ENCODE measurements around the gene CYP46A1.

CYP46A1 gene

DNA sequence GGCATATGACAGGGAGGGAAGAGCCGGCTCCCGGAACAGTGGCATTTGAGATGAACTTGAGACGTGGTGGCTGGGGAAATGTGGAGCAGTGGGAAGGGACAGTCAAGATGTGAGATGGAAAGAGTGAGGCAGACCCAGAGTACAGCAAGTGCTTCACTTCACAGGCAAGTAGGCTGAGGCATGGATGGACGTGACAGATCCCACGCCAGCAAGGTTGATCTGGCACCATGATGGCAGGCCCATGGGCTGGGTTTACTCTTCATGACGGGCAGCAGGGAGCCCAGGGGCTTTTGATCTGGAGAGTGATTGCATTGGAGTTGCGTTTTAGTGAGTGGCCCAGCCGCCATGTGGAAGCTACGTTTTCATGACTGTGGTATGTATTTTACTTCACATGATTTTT lies 91.3 kb downstream of the CYP46A1 start:
- TF ChIP-seq, protein P1, sequence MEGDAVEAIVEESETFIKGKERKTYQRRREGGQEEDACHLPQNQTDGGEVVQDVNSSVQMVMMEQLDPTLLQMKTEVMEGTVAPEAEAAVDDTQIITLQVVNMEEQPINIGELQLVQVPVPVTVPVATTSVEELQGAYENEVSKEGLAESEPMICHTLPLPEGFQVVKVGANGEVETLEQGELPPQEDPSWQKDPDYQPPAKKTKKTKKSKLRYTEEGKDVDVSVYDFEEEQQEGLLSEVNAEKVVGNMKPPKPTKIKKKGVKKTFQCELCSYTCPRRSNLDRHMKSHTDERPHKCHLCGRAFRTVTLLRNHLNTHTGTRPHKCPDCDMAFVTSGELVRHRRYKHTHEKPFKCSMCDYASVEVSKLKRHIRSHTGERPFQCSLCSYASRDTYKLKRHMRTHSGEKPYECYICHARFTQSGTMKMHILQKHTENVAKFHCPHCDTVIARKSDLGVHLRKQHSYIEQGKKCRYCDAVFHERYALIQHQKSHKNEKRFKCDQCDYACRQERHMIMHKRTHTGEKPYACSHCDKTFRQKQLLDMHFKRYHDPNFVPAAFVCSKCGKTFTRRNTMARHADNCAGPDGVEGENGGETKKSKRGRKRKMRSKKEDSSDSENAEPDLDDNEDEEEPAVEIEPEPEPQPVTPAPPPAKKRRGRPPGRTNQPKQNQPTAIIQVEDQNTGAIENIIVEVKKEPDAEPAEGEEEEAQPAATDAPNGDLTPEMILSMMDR (IDR thresholded peaks at IDR 0.05), result no peak
